Breast epithelium (tissue), 3 donors: ENCODE data around the gene RALY.

Source experiments
- CTCF ChIP-seq, 3 donors: fragments of 450-650 bp; IDR thresholded peaks; one replicate each; pipeline ENCODE4 v1.5.1; 2016 to 2017; ENCODE audit warnings: antibody characterized with exemption in 3 of 3, mild to moderate bottlenecking in 3 of 3, moderate library complexity in 3 of 3
- POLR2A ChIP-seq: fragments of 450-650 bp; IDR thresholded peaks from one replicate; pipeline ENCODE4 v1.6.1; 2016; ENCODE audit warnings: antibody characterized with exemption, mild to moderate bottlenecking, moderate library complexity

GRCh38 chr20:34055290-34055689, 61.6 kb downstream of the RALY start:
- no peak for TF ChIP-seq POLR2A
- no peak for TF ChIP-seq CTCF (IDR thresholded peaks at IDR 0.05)
